Measurements from ENCODE around the gene BRWD1. TPM values are rescaled to one million over a fixed set of nuclear protein-coding genes. Genes with fewer than 3 reads are reported as not detected.

Gene BRWD1
- total and polyA plus RNA-seq, 2 of the 13 experiments (the other 11 are each of a cell fraction or from before 2014, with no cell fraction given): 13.9 to 28.0 TPM

GRCh38 chr21:39313571-39314142 is at the start of gene BRWD1 (continued):
- TF ChIP-seq CREB3 (CRISPR knock-in tag; IDR thresholded peaks at IDR 0.05) (peak; percentile 56; the same call in 1 of the 2 replicates), ZSCAN30 (CRISPR knock-in tag; IDR thresholded peaks at IDR 0.05) (peak; percentile 95), ZNF788 (CRISPR knock-in tag; IDR thresholded peaks at IDR 0.05; ENCODE audit: borderline replicate concordance) (0 out of 2 replicates have a peak, but pooled peaks have one; percentile 84), MZF1 (CRISPR knock-in tag; IDR thresholded peaks at IDR 0.05; ENCODE audit: borderline replicate concordance) (no peak), WIZ (CRISPR knock-in tag; IDR thresholded peaks at IDR 0.05) (peak; percentile 53; the same call in 1 of the 2 replicates), PRDM10 (CRISPR knock-in tag; IDR thresholded peaks at IDR 0.05; ENCODE audit: low read depth) (no peak), ZNF619 (CRISPR knock-in tag; IDR thresholded peaks at IDR 0.05) (no peak), DNMT1 (CRISPR knock-in tag; IDR thresholded peaks at IDR 0.05) (no peak; the same call in 1 of the 2 replicates), SRY (CRISPR knock-in tag; IDR thresholded peaks at IDR 0.05) (no peak), MLX (CRISPR knock-in tag; IDR thresholded peaks at IDR 0.05) (0 out of 2 replicates have a peak, but pooled peaks have one; percentile 11), ZNF251 (CRISPR knock-in tag; IDR thresholded peaks at IDR 0.05) (no peak), TEF (CRISPR knock-in tag; IDR thresholded peaks at IDR 0.05) (peak; percentile 58; the same call in 1 of the 2 replicates), LRRFIP1 (CRISPR knock-in tag; conservative IDR thresholded peaks at IDR 0.05) (no peak), ZNF704 (CRISPR knock-in tag; IDR thresholded peaks at IDR 0.05; ENCODE audit: borderline replicate concordance) (no peak), FOXC1 (CRISPR knock-in tag; IDR thresholded peaks at IDR 0.05; ENCODE audit: borderline replicate concordance) (peak; percentile 49; the same call in 1 of the 2 replicates), ZNF451 (CRISPR knock-in tag; IDR thresholded peaks at IDR 0.05) (0 out of 2 replicates have a peak, but pooled peaks have one; percentile 12), ZNF678 (CRISPR knock-in tag; IDR thresholded peaks at IDR 0.05) (no peak; the same call in 1 of the 2 replicates), ZFP36 (IDR thresholded peaks at IDR 0.05; ENCODE audit: borderline replicate concordance, low read depth, low read length, partially characterized antibody) (no peak), SNAPC5 (CRISPR knock-in tag; IDR thresholded peaks at IDR 0.05; ENCODE audit: borderline replicate concordance) (peak; percentile 89; the same call in 1 of the 2 replicates)
